Ascending aorta (tissue), 2 donors: ENCODE data around the gene TCEA2. TPM values are rescaled to one million over a fixed set of nuclear protein-coding genes. Genes with fewer than 3 reads are reported as not detected.
A peak's percentile ranks its signal among the peaks of the same experiment; 100 is the strongest.

Experiments used
- DNase-seq, 2 donors: peaks; one replicate each; pipeline ENCODE4 v3.0.0-alpha.2; 2019; ENCODE audit warnings: low spot score in 2 of 2
- H3K27ac ChIP-seq, 2 donors: fragments of 200-600 bp; sonication (generic); one replicate each; pipeline ENCODE4 v1.5.1; 2016 to 2017; ENCODE audit warnings: mild to moderate bottlenecking in 1 of 2
- H3K27me3 ChIP-seq: fragments of 200-600 bp; sonication (generic); one replicate; pipeline ENCODE4 v1.5.1; 2017
- H3K36me3 ChIP-seq, 2 donors: fragments of 200-600 bp; sonication (generic); one replicate each; pipeline ENCODE4 v1.5.1; 2016
- H3K4me1 ChIP-seq, 2 donors: fragments of 200-600 bp; sonication (generic); one replicate each; pipeline ENCODE4 v1.5.1; 2016 to 2017; ENCODE audit warnings: mild to moderate bottlenecking in 1 of 2
- H3K4me3 ChIP-seq, 2 donors: fragments of 200-600 bp; sonication (generic); one replicate each; pipeline ENCODE4 v1.5.1; 2016 to 2017; ENCODE audit warnings: mild to moderate bottlenecking in 1 of 2
- H3K9me3 ChIP-seq, 2 donors: fragments of 200-600 bp; sonication (generic); one replicate each; pipeline ENCODE4 v1.5.1; 2016
- CTCF ChIP-seq, 3 experiments: fragments of 200-600 bp in 2 of 3; fragments of 450-650 bp in 1 of 3; sonication (generic) in 2 of 3; IDR thresholded peaks; one replicate each; pipeline ENCODE4 v1.5.1; 2016 to 2019; ENCODE audit warnings: antibody characterized with exemption in 3 of 3, mild to moderate bottlenecking in 1 of 3, moderate library complexity in 1 of 3
- intact Hi-C: fragments of 100-400 bp; cut with DNase I; formaldehyde crosslinking; loops from one replicate; pipeline ENCODE4 v1.15.1; 2023
- total RNA-seq: library from RNA; depleted of rRNA; stranded (reverse); fragments of >200 nt; gene quantifications from one replicate; pipeline ENCODE4 v1.1.0, GENCODE V29; 2016

TCEA2 gene
- total RNA-seq, 1 donor from 2014 or later: 61.4 TPM

- Histone ChIP-seq H3K27ac (peak overlapping the region in 1 of 2 donors; percentile 36), H3K27me3 (no peaks in the 10 kb centered on the region), H3K36me3 (no peaks in the 10 kb centered on the region), H3K9me3 (no peaks in the 10 kb centered on the region), H3K4me1 (peaks cover 4 to 5% of the 10 kb centered on the region in 2 donors), H3K4me3 (no peak overlapping the region)
- TF ChIP-seq CTCF (IDR thresholded peaks at IDR 0.05): peak; percentile 48 to 82 (median 71)
- peak in 1 of 2 donors; percentile 82 for DNase-seq
- intact Hi-C loops: no loop called here
These were observed 5.1 kb upstream of the TCEA2 start for GRCh38 chr20:64057628-64058498.

GRCh38 chr20:64058536-64058935 lies 4.5 kb upstream of the TCEA2 start:
- intact Hi-C loops: no loop called here
- Histone ChIP-seq H3K27ac (no peak overlapping the region), H3K9me3 (no peaks in the 10 kb centered on the region), H3K27me3 (no peaks in the 10 kb centered on the region), H3K36me3 (no peaks in the 10 kb centered on the region), H3K4me3 (no peak overlapping the region), H3K4me1 (peaks cover 5% of the 10 kb centered on the region in 2 donors)
- no peak for DNase-seq
- no peak for TF ChIP-seq CTCF (IDR thresholded peaks at IDR 0.05)

- TF ChIP-seq CTCF (IDR thresholded peaks at IDR 0.05): no peak
- Histone ChIP-seq H3K36me3 (no peaks in the 10 kb centered on the region), H3K4me3 (peak overlapping the region; percentile 76 to 93), H3K27ac (peak overlapping the region; percentile 74 to 90), H3K9me3 (no peaks in the 10 kb centered on the region), H3K27me3 (no peaks in the 10 kb centered on the region), H3K4me1 (peaks cover 16 to 22% of the 10 kb centered on the region in 2 donors)
- DNase-seq: no peak
- intact Hi-C loops: loop anchor here (1.0 to 5.0 kb wide), 4 partner anchors 82 to 541 kb away; partner anchors contain the start of genes GMEB2, PPDPF and UCKL1
These were observed 762 bp upstream of the TCEA2 start for GRCh38 chr20:64062276-64062595.

GRCh38 chr20:64063389-64064144 lies 569 bp downstream of the TCEA2 start:
- no peak for TF ChIP-seq CTCF (IDR thresholded peaks at IDR 0.05)
- H3K27ac ChIP-seq: peak overlapping the region; percentile 87 to 90
- H3K27me3 ChIP-seq: no peaks in the 10 kb centered on the region
- H3K9me3 ChIP-seq: no peaks in the 10 kb centered on the region
- peaks cover 0 to 1% of the 10 kb centered on the region in 2 donors for H3K36me3 ChIP-seq
- peaks cover 16 to 22% of the 10 kb centered on the region in 2 donors for H3K4me1 ChIP-seq
- peak overlapping the region; percentile 76 to 93 for H3K4me3 ChIP-seq
- DNase-seq: peak in 1 of 2 donors; percentile 80
- intact Hi-C loops: loop anchor here (2.0 to 5.0 kb wide), 3 partner anchors 107 to 543 kb away; partner anchors contain the start of genes GMEB2, PPDPF and UCKL1

- H3K27me3 ChIP-seq: no peaks in the 10 kb centered on the region
- DNase-seq: no peak
- peaks cover 0 to 8% of the 10 kb centered on the region in 2 donors for H3K36me3 ChIP-seq
- H3K27ac ChIP-seq: peak overlapping the region; percentile 87 to 90
- no peaks in the 10 kb centered on the region for H3K9me3 ChIP-seq
- TF ChIP-seq CTCF (IDR thresholded peaks at IDR 0.05): no peak
- peak overlapping the region; percentile 76 to 93 for H3K4me3 ChIP-seq
- peaks cover 16 to 22% of the 10 kb centered on the region in 2 donors for H3K4me1 ChIP-seq
- intact Hi-C loops: loop anchor here (5.0 kb wide), 1 partner anchor 437 kb away; the partner anchor contains the start of gene GMEB2
These were observed 1.2 kb downstream of the TCEA2 start for GRCh38 chr20:64064145-64064698.
